ENCODE measurements around the gene SLC35F4. TPM values are rescaled to one million over a fixed set of nuclear protein-coding genes. Genes with fewer than 3 reads are reported as not detected.

Gene SLC35F4
- total and polyA plus RNA-seq, 2 donors (not counting 3 experiments of a cell fraction or from before 2014, with no cell fraction given): not detected

DNA sequence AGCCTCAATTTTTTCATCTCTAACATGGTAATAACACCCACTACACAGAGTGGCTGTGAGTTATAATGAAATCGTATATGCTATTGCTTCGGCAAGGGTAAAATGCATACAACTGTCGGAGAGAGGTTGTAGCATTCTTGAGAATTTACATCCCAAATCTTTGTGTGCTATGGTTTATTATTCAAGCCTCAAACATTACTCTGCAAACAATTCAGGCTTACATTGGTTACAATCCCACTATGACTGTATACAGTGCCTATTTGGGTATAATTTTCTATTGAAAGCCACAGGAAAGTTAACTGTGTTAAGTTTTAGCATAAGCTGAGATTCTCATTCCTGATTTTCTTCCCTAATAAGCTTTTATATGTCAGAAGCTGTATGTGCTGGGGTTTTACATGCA is 20.6 kb downstream of the SLC35F4 start:
- Histone ChIP-seq H3K36me3 (ENCODE audit: control insufficient read depth in 2 of 2, extremely low read depth in 1 of 2, insufficient read depth in 2 of 2, low read length in 2 of 2) (no peaks in the 10 kb centered on the region), H3K9ac (replicated peaks; ENCODE audit: extremely low read depth, insufficient read depth, low read length) (no peak overlapping the region), H3K27me3 (ENCODE audit: control insufficient read depth in 2 of 2, insufficient read depth in 2 of 2, low read length in 2 of 2) (no peaks in the 10 kb centered on the region), H3K79me2 (ENCODE audit: control insufficient read depth, insufficient read depth, low read length) (no peaks in the 10 kb centered on the region), H4K20me1 (replicated peaks; ENCODE audit: control insufficient read depth, extremely low read depth, insufficient read depth, low read length) (no peaks in the 10 kb centered on the region), H3K9me1 (replicated peaks; ENCODE audit: control insufficient read depth, extremely low read depth, insufficient read depth, low read length) (no peaks in the 10 kb centered on the region), H3K27ac (ENCODE audit: insufficient read depth, low read depth, low read length) (no peak overlapping the region), H2AFZ (ENCODE audit: low read depth, low read length) (no peak overlapping the region), H3K4me3 (replicated peaks in 1 of 3; ENCODE audit: insufficient read depth in 1 of 3, low read depth in 1 of 3, low read length in 3 of 3) (no peak overlapping the region), H3K9me3 (replicated peaks; ENCODE audit: control insufficient read depth, insufficient read depth, low read length) (no peaks in the 10 kb centered on the region), H3K4me2 (ENCODE audit: insufficient read depth, low read length) (no peak overlapping the region), H3K4me1 (ENCODE audit: control insufficient read depth, extremely low read depth, insufficient read depth, low read length) (no peaks in the 10 kb centered on the region)
- TF ChIP-seq GATA2 (IDR thresholded peaks at IDR 0.05; ENCODE audit: insufficient read depth, insufficient read length, low read depth, low read length): no peak
- TF ChIP-seq JUN (IDR thresholded peaks at IDR 0.05; ENCODE audit: borderline replicate concordance, insufficient read depth, insufficient read length, low read depth): no peak
- no peak for TF ChIP-seq POLR2AphosphoS5 (IDR thresholded peaks at IDR 0.05; ENCODE audit: insufficient read depth, low read depth, low read length)
- TF ChIP-seq, protein P1, sequence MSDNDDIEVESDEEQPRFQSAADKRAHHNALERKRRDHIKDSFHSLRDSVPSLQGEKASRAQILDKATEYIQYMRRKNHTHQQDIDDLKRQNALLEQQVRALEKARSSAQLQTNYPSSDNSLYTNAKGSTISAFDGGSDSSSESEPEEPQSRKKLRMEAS (IDR thresholded peaks at IDR 0.05; ENCODE audit: insufficient read depth, insufficient read length): no peak
- TF ChIP-seq EZH2 (IDR thresholded peaks at IDR 0.05; ENCODE audit: borderline replicate concordance, low read depth, low read length, severe bottlenecking): no peak
- TF ChIP-seq FOS (IDR thresholded peaks at IDR 0.05; ENCODE audit: borderline replicate concordance, insufficient read depth, low read length): no peak
- TF ChIP-seq, protein P2, sequence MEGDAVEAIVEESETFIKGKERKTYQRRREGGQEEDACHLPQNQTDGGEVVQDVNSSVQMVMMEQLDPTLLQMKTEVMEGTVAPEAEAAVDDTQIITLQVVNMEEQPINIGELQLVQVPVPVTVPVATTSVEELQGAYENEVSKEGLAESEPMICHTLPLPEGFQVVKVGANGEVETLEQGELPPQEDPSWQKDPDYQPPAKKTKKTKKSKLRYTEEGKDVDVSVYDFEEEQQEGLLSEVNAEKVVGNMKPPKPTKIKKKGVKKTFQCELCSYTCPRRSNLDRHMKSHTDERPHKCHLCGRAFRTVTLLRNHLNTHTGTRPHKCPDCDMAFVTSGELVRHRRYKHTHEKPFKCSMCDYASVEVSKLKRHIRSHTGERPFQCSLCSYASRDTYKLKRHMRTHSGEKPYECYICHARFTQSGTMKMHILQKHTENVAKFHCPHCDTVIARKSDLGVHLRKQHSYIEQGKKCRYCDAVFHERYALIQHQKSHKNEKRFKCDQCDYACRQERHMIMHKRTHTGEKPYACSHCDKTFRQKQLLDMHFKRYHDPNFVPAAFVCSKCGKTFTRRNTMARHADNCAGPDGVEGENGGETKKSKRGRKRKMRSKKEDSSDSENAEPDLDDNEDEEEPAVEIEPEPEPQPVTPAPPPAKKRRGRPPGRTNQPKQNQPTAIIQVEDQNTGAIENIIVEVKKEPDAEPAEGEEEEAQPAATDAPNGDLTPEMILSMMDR (IDR thresholded peaks at IDR 0.05; ENCODE audit: extremely low read depth in 1 of 2, insufficient read depth in 1 of 2, low read depth in 1 of 2, low read length in 2 of 2): no peak
- no peak for TF ChIP-seq MYC (IDR thresholded peaks at IDR 0.05; ENCODE audit: low read depth, low read length)
- TF ChIP-seq POLR2A (IDR thresholded peaks at IDR 0.05; ENCODE audit: low read depth, low read length): no peak
- FAIRE-seq (no peak), DNase-seq (ENCODE audit: low read depth, low spot score) (no peak)
- no TSS peak for BruUV-seq (replicated peaks)
- dilution Hi-C loops (cut with MboI; ENCODE audit: extremely low pct_ligation_motif_present, low sequenced_read_pairs) (no loop called here), intact Hi-C loops (cut with micrococcal nuclease) (no loop called here)
- CTCF ChIA-PET: no interaction called here
- POLR2A ChIA-PET: no interaction called here

Data from endothelial cell of umbilical vein (primary cell).